ENCODE measurements around the gene C2CD2L. TPM values are rescaled to one million over a fixed set of nuclear protein-coding genes. Genes with fewer than 3 reads are reported as not detected.

C2CD2L gene
- total RNA-seq: 5.2 and 5.9 TPM in 2 replicates

GRCh38 chr11:119106564-119107537 is at the start of gene C2CD2L:
Gene C2CD2L (plus strand): TSS chr11:119107344. CDS start chr11:119107742, 398 bp downstream.

GRCh38 chr11:119067371-119068222 is 39.5 kb upstream of the C2CD2L start, which contains the start of gene VPS11:
Gene VPS11 (plus strand): TSS chr11:119067818. CDS start chr11:119067824, 6 bp downstream.

GRCh38 chr11:119084663-119085436 is 22.3 kb upstream of the C2CD2L start, which contains the start of gene HMBS:
Gene HMBS (plus strand): TSS chr11:119084881. CDS start chr11:119085034, 153 bp downstream.

GRCh38 chr11:119101759-119102423 is 5.3 kb upstream of the C2CD2L start, which contains the start of gene DPAGT1:
Gene DPAGT1 (minus strand): TSS chr11:119101853. CDS start chr11:119101655, 198 bp downstream.

GRCh38 chr11:119121008-119121810 is 14.1 kb downstream of the C2CD2L start, which contains the start of gene HINFP:
Gene HINFP (plus strand): TSS chr11:119121580. CDS start chr11:119126945, 5,365 bp downstream.

GRCh38 chr11:119149018-119149785 is 42.1 kb downstream of the C2CD2L start, which contains the start of gene ABCG4:
Gene ABCG4 (plus strand): TSS chr11:119149052. CDS start chr11:119149966, 914 bp downstream.

Other genes starting within 250 kb of the C2CD2L start
- gene CXCR5, start 223.5 kb upstream of the C2CD2L start, total RNA-seq: not detected in 2 replicates
- 13.0 and 19.2 TPM in 2 replicates for gene BCL9L, start 181.4 kb upstream of the C2CD2L start, total RNA-seq
- not detected in 2 replicates for gene UPK2, start 151.0 kb upstream of the C2CD2L start, total RNA-seq
- gene FOXR1, start 135.6 kb upstream of the C2CD2L start, total RNA-seq: not detected in 2 replicates
- 15.7 and 16.1 TPM in 2 replicates for gene CENATAC, start 109.2 kb upstream of the C2CD2L start, total RNA-seq
- gene RPS25, start 89.0 kb upstream of the C2CD2L start, total RNA-seq: 1,474 and 2,284 TPM in 2 replicates
- gene TRAPPC4, start 88.6 kb upstream of the C2CD2L start, total RNA-seq: 93.9 and 127 TPM in 2 replicates
- 10.9 and 11.0 TPM in 2 replicates for gene SLC37A4, start 76.5 kb upstream of the C2CD2L start, total RNA-seq
- 183 and 240 TPM in 2 replicates for gene HYOU1, start 50.1 kb upstream of the C2CD2L start, total RNA-seq
- 17.4 and 26.8 TPM in 2 replicates for gene VPS11, start 39.5 kb upstream of the C2CD2L start, total RNA-seq
- 5.9 and 25.1 TPM in 2 replicates for gene HMBS, start 22.5 kb upstream of the C2CD2L start, total RNA-seq
- 16.5 and 20.3 TPM in 2 replicates for gene DPAGT1, start 5.5 kb upstream of the C2CD2L start, total RNA-seq
- 10.2 and 15.8 TPM in 2 replicates for gene HINFP, start 14.2 kb downstream of the C2CD2L start, total RNA-seq
- 0.19 and 0.28 TPM in 2 replicates for gene ABCG4, start 41.7 kb downstream of the C2CD2L start, total RNA-seq
- 8.4 and 25.4 TPM in 2 replicates for gene NLRX1, start 61.4 kb downstream of the C2CD2L start, total RNA-seq
- 0.19 TPM in 1 of 2 replicates, not detected in the other for gene NHERF4, start 78.1 kb downstream of the C2CD2L start, total RNA-seq
- gene CBL, start 99.0 kb downstream of the C2CD2L start, total RNA-seq: 5.6 and 7.1 TPM in 2 replicates
- gene MCAM, start 209.8 kb downstream of the C2CD2L start, total RNA-seq: 54.6 and 130 TPM in 2 replicates
- 3.7 and 6.5 TPM in 2 replicates for gene RNF26, start 227.2 kb downstream of the C2CD2L start, total RNA-seq
- 1.5 and 11.0 TPM in 2 replicates for gene C1QTNF5, start 233.5 kb downstream of the C2CD2L start, total RNA-seq
- gene MFRP, start 239.4 kb downstream of the C2CD2L start, total RNA-seq: under 0.01 TPM in 1 of 2 replicates, not detected in the other

Measured in regular cardiac myocyte (primary cell).